NCI-H2227 treated with DMSO at 0.1 percent for 48 hours (cell line): Measurements from ENCODE around the gene HPCAL1.

ENCODE experiments used
- DNase-seq: peaks from one replicate; lab custom pipeline; 2025; lab: John Stamatoyannopoulos, UW

Gene HPCAL1

DNA sequence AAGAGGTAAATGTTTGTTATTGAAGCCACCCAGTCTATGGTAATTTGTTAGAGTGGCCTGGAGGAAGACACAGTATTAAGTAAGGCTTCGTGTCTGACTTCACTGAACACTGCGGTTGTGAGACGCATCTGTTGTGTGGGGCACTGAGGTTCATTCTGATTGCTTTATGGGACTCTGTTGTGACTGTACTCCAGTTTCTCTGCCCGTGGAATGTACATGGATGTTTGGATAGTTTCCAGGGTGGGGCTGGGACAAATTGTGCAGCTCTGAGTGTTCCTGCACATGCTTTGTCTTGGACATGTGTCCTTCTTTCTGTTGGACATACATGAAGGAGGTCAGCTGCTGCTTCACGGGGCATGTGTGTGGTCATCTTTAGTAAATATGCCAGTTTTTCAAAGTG, 86.9 kb downstream of the HPCAL1 start:
- DNase-seq, result no peak

DNA sequence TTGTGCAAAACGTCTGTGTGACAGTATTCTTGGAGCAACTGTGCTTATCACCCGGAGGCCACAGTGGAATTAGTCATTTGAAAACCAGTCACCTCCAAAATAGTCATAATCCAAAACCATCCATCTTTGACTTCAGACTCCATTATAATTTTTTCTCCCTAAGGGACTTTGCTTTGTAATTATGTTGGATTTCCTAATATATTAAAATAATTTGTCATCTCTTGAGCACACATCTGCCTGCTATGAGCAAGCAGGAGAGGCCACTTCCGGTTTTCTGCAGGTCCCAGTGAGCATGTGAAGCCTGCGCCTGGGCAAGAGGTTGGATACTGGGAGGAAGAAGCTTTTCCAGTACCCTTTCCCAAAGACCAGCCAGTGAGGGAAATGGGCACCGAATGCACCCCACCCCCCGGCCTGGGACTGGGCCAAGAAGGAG, 87.7 kb downstream of the HPCAL1 start:
- no peak for DNase-seq

DNA sequence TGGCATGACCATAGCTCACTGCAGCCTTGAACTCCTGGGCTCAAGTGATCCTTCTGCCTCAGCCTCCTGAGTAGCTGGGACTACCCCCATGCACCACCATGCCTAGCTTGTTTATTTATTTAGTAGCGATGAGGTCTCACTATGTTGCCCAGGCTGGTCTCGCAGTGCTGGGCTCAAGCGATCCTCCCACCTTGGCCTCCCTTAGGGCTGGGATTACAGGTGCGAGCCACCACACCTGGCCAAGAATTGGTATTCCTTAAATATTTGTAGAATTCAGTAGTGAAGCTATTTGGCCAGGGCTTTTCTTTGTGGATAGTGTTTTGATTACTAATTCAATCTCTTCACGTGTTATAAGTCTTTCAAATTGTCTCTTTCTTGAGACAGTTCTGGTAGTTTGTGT, 89.4 kb downstream of the HPCAL1 start:
- no peak for DNase-seq

DNA sequence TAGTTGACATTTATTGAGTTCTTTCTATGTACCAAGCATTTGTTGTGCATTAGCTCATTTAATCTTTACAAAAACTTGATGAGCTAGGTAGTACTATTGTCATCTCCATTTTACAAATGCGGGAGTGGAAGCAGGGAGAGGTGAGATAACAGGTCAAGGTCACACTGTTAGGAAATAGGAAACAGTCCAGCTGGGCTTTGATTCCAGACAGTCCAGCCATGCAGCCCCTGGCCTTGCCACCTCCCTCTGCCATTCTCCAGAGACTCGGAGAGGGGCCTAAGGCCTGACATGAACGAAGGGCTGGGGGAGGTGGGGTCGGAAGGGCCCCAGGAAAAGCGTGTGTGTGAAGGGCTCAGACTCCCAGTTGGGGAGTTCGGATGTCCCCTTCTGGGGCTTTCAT, 89.8 kb downstream of the HPCAL1 start:
- no peak for DNase-seq

DNA sequence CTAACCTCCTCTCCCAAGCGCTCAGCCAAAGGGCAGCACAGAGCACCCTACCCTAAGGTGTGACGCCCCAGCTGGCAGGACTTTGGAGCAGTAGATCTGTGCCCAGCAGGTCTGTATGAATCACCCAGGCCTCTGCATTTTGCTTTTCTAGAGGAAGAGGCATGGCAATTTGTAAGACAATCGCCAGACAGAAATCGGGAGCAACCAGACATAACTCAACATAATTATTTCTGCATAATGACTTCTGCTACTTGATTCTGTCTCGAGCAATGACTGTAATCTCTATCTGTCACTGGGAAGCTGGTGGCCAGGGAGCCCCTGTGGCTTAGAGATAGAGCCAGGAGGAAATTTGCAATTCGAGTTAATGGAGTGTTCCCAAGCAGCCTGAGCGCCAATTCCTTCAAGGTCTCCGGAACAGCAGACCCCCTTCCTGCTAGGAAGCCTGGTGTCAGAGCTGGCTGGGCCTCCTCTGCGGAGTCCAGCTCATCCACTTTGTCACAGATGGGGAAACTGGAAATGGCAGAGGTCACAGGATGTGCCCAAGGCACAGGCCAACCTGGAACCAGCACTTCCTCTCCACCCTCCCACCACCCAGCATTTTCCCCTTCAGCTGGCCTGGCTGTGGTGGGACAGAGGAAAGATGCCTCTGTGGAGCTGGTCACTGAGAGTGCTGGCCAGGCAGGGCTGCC, 90.4 kb downstream of the HPCAL1 start:
- DNase-seq, result no peak

DNA sequence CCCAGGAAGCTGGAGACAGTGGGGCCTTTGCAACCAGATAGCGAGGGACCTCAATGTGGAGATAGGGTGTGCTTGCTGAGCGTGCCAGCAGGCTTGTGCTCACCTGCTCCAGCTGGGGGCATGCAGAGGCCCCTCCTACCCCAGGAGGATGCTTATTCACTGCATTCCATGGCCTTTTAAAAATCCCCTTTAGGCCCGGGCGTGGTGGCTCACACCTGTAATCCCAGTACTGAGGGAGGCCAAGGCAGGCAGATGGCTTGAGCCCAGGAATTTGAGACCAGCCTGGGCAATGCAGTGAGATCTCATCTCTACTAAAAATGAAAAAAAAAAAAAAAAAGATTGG, 90.9 kb downstream of the HPCAL1 start:
- DNase-seq, result no peak

DNA sequence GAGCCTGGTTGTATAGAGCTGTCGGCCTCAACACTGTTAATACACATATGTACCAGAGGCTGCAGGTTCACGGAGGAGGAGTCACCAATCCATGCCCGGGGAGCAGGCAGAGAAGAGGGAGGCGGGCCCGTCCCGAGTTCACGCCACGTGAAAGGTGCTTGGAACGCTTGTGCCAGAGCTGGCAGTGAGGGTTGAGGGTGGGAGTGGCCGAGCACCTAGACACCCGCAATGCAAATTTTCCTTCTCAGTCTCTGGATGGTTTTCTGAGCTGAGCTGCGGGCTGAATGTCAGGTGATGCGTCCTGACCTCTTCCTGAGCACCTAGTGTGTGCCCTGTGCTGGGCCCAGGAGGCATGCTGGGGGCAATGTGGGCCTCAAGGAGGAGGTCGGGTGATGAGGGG, 93.2 kb downstream of the HPCAL1 start:
- no peak for DNase-seq

DNA sequence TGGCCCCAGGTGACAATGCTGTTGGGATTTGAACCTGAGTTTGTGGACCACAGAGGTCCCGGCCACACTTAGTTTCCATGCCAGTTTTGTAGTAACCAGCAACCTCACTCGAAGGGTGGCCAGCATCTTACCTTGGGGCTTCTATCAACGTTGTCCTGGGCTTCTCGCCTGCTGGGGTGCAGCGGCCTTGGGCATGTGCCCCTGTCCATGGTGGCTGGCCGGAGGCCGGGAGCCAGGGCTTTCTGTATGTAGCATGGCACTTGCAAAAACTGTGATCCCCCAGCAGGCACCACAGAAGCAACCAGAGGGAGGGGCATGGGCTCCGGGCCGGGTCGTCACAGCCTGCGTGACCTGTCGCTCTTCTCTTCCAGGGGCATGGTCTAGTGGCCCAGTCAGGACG, 93.8 kb downstream of the HPCAL1 start:
- no peak for DNase-seq

DNA sequence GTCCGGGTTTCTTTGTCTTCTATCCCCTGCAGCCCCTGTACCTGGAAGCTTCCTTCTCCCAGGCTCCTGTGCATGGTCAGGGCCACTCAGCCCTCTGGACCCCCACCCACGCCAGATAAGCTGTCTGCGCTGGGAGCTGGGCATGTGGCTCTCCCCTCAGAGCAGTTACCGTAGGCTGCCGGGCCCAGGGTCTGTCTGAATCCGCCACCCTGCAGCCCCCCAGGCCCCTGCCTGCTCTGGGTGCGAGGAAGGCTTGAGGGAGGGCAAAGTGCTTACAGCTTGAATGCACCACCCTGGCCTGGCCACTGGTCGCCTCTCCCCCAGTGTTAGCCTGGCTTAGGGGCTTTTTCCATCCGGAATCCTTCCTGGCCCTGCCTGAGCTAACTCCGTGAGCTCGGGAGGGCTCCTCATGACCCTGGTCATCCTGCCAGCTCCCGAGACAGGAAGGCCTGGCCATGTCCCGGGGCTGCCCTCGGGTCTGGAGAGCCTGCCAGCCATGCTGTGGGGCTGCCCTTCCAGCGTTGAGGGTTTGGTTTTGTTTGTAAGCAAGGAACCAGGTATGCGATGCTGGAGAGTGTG, 94.7 kb downstream of the HPCAL1 start:
- DNase-seq, result no peak

DNA sequence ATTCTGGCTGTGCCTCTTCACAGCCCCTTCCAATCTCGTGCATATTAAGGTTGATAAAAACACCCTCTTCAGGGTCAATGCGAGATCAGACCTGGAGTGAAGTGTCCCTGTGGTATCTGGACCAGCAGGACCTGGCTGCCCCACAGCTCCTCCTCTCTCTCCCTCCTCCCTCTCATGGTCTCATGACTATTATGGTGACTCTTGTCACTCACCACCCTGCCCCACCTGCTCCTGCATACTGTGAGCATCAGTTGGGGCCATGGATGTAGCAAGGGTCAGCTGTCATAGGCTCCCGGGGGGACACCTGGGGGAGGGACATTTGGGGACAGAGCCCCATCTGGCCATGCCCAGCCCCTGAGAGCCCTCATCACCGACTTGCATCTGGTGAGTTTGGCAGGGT, 95.2 kb downstream of the HPCAL1 start:
- DNase-seq, result no peak

DNA sequence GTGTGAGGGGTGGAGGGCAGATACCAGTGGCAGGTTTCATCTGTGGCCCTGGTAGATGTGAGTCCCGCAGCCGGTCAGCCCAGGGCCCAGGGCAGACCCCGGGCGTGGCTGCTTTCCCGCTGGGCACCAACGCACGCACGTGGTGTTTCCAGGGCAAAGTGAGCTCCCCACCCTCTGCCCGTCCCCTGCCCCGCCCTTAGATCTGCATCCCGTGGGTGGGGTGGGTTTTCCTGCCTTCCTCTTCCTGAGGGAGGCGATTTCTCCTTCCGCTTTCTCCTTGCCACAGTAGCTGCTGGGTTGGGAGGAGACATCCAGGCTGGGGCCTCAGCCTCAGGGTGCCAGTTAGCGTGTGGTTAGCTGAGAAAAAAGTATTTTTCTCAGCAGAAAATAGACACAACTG, 95.8 kb downstream of the HPCAL1 start:
- DNase-seq, result no peak

DNA sequence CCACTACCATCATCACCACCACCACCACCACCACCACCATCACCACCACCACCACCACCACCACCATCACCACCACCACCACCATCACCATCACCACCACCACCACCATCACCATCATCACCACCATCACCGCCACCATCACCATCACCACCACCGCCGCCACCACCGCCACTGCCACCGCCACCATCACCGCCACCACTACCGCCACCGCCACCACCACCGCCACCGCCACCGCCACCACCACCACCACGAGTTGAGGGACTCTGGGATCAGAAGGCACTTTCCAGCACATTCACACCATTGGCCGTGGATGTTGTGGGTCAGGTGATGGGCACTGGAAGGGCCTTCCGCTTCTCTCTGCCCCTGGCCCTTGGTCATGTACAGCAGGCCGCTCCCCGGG, 96.7 kb downstream of the HPCAL1 start:
- no peak for DNase-seq

DNA sequence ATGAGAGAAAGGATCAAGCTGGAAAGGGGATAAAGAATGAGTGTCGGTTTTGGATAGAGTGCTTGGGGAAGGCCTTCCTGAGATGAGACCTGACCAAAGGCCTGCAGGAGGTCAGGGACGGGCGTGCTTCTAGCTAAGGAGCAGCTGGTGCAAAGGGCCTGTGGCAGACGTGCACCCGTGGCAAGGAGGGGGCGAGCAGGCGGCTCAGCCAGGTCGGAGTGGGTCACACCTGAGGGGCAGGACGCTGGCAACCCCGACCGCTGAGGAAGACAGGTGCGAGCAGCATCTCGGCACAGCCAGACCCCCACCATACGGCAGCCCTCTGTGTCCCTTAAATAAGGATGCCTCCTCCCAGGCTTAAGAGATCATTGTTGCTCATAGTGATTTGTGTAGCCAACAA, 97.3 kb downstream of the HPCAL1 start:
- no peak for DNase-seq

DNA sequence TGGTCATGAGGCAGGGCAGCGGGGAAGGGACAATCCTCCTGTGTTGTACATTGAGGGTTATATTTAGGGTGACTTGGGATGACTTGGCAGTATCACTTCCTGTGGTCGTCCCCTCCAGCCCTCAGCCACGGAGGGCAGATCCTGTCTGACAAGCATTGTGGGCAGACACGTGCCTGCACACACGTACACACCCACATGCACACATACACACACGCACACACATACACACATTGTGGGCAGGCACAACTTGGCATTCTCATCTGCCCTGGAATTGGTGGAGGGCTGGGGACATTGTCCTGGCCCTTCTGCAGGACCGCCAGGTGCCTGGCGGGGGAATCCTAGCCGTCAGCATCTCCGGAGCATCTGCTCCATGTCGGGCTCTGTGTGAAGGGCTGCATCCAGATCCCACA, 97.9 kb downstream of the HPCAL1 start:
- no peak for DNase-seq

DNA sequence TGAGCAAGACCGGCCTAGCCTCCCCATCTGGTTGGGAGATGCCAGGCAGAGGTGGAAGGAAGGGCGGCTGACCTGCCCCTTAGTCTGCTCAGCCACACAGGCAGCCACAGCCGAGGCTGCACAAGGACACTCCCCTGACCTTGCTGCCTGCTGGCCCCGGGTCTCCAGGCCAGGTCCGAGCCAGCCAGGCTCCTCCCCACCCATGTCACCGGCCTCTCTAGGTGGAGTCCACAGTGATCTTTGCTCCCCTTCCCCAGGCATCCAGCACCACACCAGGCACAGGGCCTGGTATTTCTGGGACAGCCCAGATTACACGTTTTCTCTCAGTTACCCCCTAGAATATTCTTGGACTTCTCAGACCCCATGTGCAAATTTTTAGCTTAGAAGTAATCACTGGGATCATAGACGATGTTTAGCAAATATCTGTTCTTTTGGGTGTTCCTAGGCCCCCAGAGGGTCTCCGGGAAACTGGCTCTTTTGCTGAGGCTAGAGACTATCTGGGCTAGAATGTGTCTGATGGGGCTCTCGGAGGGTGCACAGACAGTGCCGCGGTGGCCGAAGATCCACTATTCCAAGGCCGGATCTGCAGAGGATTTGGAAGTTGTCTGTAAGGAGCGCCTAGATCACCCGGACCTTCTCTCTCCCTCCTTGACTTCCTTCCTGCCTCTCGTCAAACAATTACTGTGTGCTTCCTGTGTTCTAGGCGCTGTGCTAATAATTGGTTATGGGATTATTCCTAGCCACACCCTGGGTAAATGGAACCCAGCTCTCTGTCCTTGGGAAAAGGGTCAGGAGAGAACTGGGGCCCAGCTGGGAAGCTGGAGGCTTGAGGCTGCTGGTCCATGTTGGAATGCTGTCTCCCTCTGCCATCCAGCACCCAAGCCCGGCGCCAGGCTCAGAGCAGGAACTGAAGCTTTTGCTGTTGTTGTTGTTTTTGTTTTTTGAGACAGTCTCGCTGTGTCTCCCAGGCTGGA, 98.6 kb downstream of the HPCAL1 start:
- DNase-seq, result no peak

DNA sequence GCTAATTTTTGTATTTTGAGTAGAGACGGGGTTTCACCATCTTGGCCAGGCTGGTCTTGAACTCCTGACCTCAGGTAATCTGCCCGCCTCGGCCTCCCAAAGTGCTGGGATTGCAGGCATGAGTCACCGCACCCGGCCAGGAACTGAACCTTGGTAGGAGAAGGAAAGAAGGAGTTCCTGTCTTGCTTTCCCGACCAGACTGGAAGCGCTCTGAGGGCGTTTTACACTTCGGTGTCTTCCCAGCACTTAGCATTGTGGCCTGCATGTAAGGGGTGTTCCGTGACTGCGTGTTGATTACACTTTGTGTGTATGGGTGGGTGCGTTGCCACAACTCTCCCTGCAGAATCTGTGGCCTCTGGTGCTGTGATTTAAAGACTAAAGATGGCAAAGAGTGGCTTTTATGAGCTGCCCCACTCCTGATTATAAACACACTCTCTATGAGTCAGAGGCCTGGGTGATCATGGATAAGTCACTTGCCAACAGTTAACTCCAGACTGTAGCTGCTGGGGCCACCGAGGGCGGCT, 99.4 kb downstream of the HPCAL1 start:
- no peak for DNase-seq

DNA sequence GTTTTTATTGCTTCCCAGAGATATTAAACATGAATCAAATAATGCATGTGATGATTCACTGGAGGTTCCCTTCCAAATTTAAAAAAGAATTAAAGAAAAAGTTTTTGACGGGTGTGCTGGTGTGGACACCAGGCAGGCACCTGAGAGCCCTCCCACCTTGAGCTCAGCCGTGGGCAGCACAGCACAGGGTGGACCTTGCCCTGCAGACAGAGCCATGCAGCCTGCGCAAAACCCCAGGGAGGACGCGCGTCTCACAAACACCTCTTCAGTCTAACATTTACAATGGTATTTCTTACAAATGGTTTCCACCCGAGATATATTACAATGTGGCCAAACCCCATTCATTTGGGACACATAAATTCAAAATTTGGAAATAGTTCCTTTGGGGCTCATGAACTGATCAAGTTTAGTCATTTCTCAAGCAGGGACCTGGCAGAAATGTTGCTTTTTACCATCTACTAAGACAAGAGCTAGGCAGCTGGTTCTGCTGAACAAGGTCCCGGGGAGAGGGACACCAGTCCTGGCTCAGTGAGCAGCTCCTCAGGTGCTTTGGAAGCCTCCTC, 100.0 kb downstream of the HPCAL1 start:
- DNase-seq, result no peak

DNA sequence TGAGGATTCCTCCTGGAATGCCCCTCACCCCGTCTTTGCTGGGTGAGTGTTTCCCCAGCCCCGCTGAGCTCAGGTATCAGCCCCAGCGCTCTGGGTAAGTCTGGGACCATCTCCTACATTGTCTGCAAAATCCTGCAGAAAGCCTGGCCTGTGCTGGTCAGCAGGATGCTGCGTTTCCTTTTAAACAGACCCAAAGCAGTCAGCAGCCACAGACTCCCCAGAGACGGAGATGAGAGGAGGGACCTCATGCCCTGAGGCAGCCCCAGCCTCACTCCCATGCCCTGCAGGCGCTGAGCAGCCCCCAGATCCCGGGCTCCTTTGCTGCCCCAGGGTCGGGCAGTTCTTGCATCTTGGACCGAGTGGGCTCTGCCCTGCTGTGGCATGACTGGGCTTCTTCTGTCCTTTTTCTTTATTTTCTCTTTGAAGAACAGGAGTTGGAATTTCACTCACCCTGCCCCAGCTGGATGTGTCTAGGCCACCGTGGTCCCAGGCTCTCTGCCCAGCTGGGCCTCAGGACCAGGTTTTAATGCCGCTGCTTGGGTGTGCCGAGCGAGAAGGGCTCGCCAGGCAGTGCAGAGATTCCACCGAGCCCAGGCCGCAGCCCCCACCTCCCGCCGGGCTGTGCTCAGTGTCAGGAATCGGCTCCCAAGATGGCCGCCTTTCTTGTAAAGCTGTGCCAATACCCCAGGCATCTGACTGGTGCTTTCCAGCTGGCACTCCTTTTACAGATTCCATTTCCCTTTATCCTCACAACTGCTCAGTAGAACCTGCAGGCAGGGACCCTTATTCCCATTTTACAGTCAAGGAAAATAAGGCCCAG, 101.8 kb downstream of the HPCAL1 start:
- DNase-seq, result no peak

DNA sequence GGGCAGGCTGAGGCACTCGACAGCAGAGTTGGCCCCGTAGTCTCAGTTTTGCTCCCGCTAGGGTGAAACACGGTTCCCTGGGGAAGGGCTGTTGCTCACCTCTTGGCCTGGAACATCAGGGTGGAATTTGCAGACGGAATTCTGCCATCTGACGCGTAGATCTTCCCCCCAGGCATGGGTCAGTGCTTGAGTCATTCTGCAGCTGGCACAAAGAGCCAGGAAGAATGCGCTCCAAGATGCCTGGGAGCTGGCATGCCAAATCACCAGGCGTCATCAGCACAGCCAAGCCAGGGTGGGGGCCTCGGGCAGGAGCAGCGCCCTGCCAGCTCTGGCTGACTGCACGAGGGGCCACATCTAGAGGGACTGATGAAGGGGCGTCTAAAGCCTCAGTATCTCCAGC, 102.7 kb downstream of the HPCAL1 start:
- DNase-seq, result no peak

DNA sequence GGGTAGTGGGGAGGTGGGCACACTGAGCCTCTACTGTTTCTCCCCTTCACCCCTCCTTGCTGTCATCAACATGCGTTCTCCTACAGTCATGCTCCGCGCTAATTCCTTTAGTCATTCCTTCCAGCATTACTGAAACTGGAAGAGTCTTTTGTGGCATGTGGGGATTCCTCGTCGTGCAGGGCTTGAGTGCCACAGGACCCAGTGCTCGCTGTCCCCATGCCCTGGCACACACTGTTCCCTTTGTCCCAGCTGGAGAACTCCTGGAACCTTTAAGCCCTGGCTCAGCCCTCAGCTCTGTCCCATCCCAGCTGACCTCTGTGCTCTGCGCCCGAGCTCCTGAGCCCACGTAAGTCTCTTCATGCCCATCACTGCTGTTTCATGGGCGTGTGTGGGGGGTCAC, 103.3 kb downstream of the HPCAL1 start:
- no peak for DNase-seq

DNA sequence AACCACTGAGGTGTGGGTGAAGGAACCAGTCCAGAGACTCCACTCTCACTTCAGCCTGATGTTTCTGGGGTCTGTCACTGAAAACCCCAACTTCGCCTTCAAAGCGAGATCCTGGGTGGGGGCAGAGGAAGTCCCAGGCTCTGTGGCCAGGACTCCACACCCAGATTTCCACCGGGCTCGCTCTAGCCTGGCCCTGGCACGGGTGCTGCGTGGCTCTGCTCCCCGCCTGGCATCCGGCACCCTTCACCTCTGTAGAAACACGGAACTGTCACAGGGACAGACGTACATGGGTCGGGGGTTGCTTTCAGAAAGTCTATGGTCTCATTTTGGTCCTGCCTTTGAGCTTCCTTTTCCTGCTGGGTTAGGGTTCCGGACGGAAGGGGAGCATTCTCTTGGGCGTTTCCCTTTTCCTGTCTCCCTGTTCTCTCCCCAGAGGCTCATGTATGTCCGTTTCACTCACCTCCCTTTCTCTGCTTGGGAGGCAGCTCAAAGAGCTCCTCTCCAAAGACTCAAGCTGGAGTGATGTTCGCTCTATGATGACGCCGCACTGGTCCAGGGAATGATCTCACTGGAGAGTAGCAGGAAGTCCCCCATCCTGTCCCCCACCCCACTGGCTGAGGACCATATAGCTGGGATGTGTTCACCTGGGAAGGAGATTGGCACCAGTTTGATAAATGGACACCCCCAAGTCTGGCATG, 103.9 kb downstream of the HPCAL1 start:
- DNase-seq, result no peak
